ENCODE results near the gene FAM163A. TPM values are rescaled to one million over a fixed set of nuclear protein-coding genes. Genes with fewer than 3 reads are reported as not detected.

Gene FAM163A
- total and polyA plus RNA-seq, 7 experiments from 2014 or later: 0.06 to 0.17 (median 0.14) TPM; not detected in 4

DNA sequence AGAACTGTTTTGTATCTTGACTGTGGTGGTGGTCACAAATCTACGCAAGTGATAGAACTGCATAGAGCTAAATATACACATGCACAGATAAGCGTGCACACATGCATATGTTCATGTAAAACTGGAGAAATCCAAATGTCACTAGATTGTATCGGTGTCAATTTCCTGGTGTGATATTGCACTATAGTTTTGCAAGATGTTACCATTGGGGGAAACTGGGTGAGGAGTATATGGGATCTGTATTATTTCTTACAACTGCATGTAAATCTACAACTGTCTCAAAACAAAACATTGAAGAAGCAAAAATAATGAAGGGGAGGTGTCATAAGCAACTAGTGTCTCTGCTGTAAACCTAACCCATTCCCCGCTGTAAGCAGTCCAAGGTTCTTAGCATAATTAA lies 30.2 kb downstream of the FAM163A start:
- POLR2A ChIA-PET: no interaction called here
- Mint-ChIP-seq H3K36me3 (peaks cover 0 to 9% (median 0%) of the 10 kb centered on the region in 5 donors), H3K4me1 (peaks cover 0 to 2% (median 0%) of the 10 kb centered on the region in 7 donors)

DNA sequence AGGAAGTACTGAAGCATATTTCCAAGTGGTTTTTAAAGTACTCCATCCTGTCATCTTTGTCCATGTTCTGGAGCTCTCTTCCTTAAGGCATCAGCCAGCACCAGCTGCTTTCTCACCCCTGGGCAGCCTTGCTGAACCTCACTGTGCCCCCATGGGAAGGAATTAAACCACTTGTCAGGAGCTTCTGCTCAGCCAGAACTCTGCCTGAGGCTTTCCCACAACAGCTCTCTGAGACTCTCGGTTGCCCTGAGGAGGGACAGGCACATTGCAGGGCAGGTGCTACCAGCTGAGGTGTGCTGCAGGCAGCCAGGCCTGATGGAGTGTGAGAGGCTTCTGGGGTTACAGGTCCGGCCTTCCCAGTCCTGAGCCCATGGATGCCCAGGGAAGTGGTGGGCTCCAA lies 30.9 kb downstream of the FAM163A start:
- no peak overlapping the region for H3K27ac Mint-ChIP-seq
- Histone ChIP-seq H3K9me3 (ENCODE audit: control insufficient read depth in 2 of 3, low read length in 3 of 3) (no peaks in the 10 kb centered on the region), H3K4me3 (ENCODE audit: low read length) (no peak overlapping the region), H3K27ac (ENCODE audit: low read depth, low read length) (no peak overlapping the region), H3K36me3 (ENCODE audit: control insufficient read depth in 2 of 3, insufficient read depth in 3 of 3, low read length in 3 of 3) (no peaks in the 10 kb centered on the region), H3K27me3 (ENCODE audit: control insufficient read depth in 2 of 2, insufficient read depth in 2 of 2, low read length in 2 of 2) (no peaks in the 10 kb centered on the region), H3K4me1 (ENCODE audit: control insufficient read depth in 2 of 2, insufficient read depth in 2 of 2, low read length in 2 of 2) (no peaks in the 10 kb centered on the region)
- H3K27me3 Mint-ChIP-seq: peaks cover 0 to 11% (median 0%) of the 10 kb centered on the region in 5 donors
- intact Hi-C loops (cut with micrococcal nuclease): no loop called here
- DNase-seq: no peak
- no peak for ATAC-seq
- CTCF ChIA-PET: interaction anchor here (0.5 kb wide), 1 partner anchor 363 kb away, joined by 3 read pairs; no protein-coding TSS in a partner anchor
- no peak overlapping the region for H3K4me3 Mint-ChIP-seq
- peaks cover 0 to 2% (median 0%) of the 10 kb centered on the region in 7 donors for H3K4me1 Mint-ChIP-seq
- peaks cover 0 to 11% (median 5%) of the 10 kb centered on the region in 11 donors for H3K9me3 Mint-ChIP-seq
- H3K36me3 Mint-ChIP-seq: peaks cover 0 to 9% (median 0%) of the 10 kb centered on the region in 5 donors
- POLR2A ChIA-PET: no interaction called here

More for the DNA sequence above, 30.2 kb downstream of the FAM163A start:
- Histone ChIP-seq H3K36me3 (ENCODE audit: control insufficient read depth in 2 of 3, insufficient read depth in 3 of 3, low read length in 3 of 3) (no peaks in the 10 kb centered on the region), H3K27me3 (ENCODE audit: control insufficient read depth in 2 of 2, insufficient read depth in 2 of 2, low read length in 2 of 2) (no peaks in the 10 kb centered on the region), H3K9me3 (ENCODE audit: control insufficient read depth in 2 of 3, low read length in 3 of 3) (no peaks in the 10 kb centered on the region), H3K27ac (ENCODE audit: low read depth, low read length) (no peak overlapping the region), H3K4me3 (ENCODE audit: low read length) (no peak overlapping the region), H3K4me1 (ENCODE audit: control insufficient read depth in 2 of 2, insufficient read depth in 2 of 2, low read length in 2 of 2) (no peaks in the 10 kb centered on the region)
- H3K4me3 Mint-ChIP-seq: no peak overlapping the region
- DNase-seq: no peak
- no peak overlapping the region for H3K27ac Mint-ChIP-seq
- CTCF ChIA-PET: interaction anchor here (0.9 kb wide), 1 partner anchor 36 kb away, joined by 3 read pairs; no protein-coding TSS in a partner anchor
- intact Hi-C loops (cut with micrococcal nuclease): no loop called here
- H3K27me3 Mint-ChIP-seq: peaks cover 0 to 11% (median 0%) of the 10 kb centered on the region in 5 donors
- ATAC-seq: no peak
- H3K9me3 Mint-ChIP-seq: peaks cover 0 to 11% (median 5%) of the 10 kb centered on the region in 11 donors

DNA sequence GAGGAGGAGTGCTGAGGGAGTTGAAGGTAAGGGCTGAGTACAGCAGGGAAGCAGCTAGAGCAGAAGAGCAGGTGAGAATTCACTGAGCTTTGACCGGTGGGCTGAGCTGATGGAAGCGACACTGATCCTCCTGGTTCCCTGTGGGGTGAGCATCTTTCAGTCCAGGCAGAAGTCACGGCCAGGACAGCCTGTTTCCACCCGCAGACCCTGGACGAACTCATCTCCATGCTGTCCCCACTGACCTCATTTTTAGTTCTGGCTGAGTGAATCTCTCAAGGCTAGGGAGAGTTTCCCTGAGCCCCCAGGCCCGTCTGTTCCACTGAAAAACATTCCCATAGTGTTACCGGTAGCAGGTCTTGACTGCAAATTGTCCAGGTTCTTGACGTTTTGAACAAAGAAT lies 31.5 kb downstream of the FAM163A start:
- peaks cover 0 to 2% (median 0%) of the 10 kb centered on the region in 7 donors for H3K4me1 Mint-ChIP-seq

DNA sequence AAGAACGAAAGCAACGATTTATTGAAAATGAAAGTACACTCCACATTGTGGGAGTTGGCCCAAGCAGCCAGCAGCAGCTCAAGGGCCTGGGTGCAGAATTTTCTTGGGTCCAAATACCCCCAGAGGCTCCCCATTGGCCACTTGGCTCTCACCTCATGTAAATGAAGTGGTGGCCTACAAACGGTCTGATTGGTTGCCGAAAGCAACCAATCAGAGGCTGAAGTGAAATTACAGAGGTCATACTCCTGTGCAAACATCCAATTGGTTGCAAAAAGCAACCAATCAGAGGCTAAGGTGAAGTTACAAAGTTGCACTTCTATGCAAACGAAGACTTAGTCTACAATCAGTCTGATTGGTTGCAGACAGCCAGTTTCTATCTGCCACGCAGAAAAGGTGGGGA lies 31.9 kb downstream of the FAM163A start:
- Mint-ChIP-seq H3K27ac (no peak overlapping the region), H3K4me3 (no peak overlapping the region), H3K4me1 (peaks cover 0 to 2% (median 0%) of the 10 kb centered on the region in 7 donors), H3K36me3 (peaks cover 0 to 9% (median 0%) of the 10 kb centered on the region in 5 donors), H3K27me3 (peaks cover 0 to 11% (median 0%) of the 10 kb centered on the region in 5 donors), H3K9me3 (peaks cover 0 to 11% (median 5%) of the 10 kb centered on the region in 11 donors)
- H3K4me3 ChIP-seq (ENCODE audit: low read length): no peak overlapping the region
- no peaks in the 10 kb centered on the region for H3K4me1 ChIP-seq (ENCODE audit: control insufficient read depth in 2 of 2, insufficient read depth in 2 of 2, low read length in 2 of 2)
- H3K27me3 ChIP-seq (ENCODE audit: control insufficient read depth in 2 of 2, insufficient read depth in 2 of 2, low read length in 2 of 2): no peaks in the 10 kb centered on the region
- no peak overlapping the region for H3K27ac ChIP-seq (ENCODE audit: low read depth, low read length)
- H3K9me3 ChIP-seq (ENCODE audit: control insufficient read depth in 2 of 3, low read length in 3 of 3): no peaks in the 10 kb centered on the region
- DNase-seq (no peak), ATAC-seq (no peak)
- intact Hi-C loops (cut with micrococcal nuclease): no loop called here
- ChIA-PET CTCF (interaction anchor here (0.6 kb wide), 1 partner anchor 583 kb away, joined by 6 read pairs; no protein-coding TSS in a partner anchor), POLR2A (no interaction called here)
- no peaks in the 10 kb centered on the region for H3K36me3 ChIP-seq (ENCODE audit: control insufficient read depth in 2 of 3, insufficient read depth in 3 of 3, low read length in 3 of 3)

More for the DNA sequence above, 31.5 kb downstream of the FAM163A start:
- Histone ChIP-seq H3K27ac (ENCODE audit: low read depth, low read length) (no peak overlapping the region), H3K4me3 (ENCODE audit: low read length) (no peak overlapping the region), H3K27me3 (ENCODE audit: control insufficient read depth in 2 of 2, insufficient read depth in 2 of 2, low read length in 2 of 2) (no peaks in the 10 kb centered on the region), H3K36me3 (ENCODE audit: control insufficient read depth in 2 of 3, insufficient read depth in 3 of 3, low read length in 3 of 3) (no peaks in the 10 kb centered on the region), H3K4me1 (ENCODE audit: control insufficient read depth in 2 of 2, insufficient read depth in 2 of 2, low read length in 2 of 2) (no peaks in the 10 kb centered on the region), H3K9me3 (ENCODE audit: control insufficient read depth in 2 of 3, low read length in 3 of 3) (no peaks in the 10 kb centered on the region)
- peaks cover 0 to 11% (median 0%) of the 10 kb centered on the region in 5 donors for H3K27me3 Mint-ChIP-seq
- ChIA-PET POLR2A (no interaction called here), CTCF (no interaction called here)
- H3K9me3 Mint-ChIP-seq: peaks cover 0 to 11% (median 5%) of the 10 kb centered on the region in 11 donors
- intact Hi-C loops (cut with micrococcal nuclease): no loop called here
- H3K27ac Mint-ChIP-seq: no peak overlapping the region
- ATAC-seq (no peak), DNase-seq (no peak)
- H3K36me3 Mint-ChIP-seq: peaks cover 0 to 9% (median 0%) of the 10 kb centered on the region in 5 donors
- H3K4me3 Mint-ChIP-seq: no peak overlapping the region

DNA sequence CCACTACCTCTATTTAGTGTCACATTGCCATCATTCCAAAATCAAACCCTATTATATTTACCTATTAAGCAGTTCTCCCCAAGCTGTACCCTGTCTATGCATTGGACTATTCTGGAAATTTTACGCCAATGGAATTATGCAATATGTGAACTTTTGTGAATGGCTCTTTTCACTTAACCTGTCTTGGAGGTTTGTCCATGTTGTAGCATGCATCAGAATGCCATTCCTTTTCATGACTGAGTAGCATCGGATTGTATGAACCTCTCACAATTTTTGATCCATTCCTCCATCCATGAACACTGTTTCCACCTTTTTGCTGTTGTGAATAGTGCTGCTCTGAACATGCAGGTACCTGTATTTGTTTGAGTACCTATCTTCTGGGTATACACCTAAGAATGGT lies 33.7 kb downstream of the FAM163A start:
- Mint-ChIP-seq H3K27ac (no peak overlapping the region), H3K4me1 (no peaks in the 10 kb centered on the region), H3K9me3 (peaks cover 0 to 10% (median 5%) of the 10 kb centered on the region in 11 donors), H3K27me3 (peaks cover 0 to 4% (median 0%) of the 10 kb centered on the region in 5 donors), H3K36me3 (peaks cover 0 to 9% (median 0%) of the 10 kb centered on the region in 5 donors), H3K4me3 (no peak overlapping the region)
- intact Hi-C loops (cut with micrococcal nuclease): no loop called here
- Histone ChIP-seq H3K27me3 (ENCODE audit: control insufficient read depth in 2 of 2, insufficient read depth in 2 of 2, low read length in 2 of 2) (no peaks in the 10 kb centered on the region), H3K9me3 (ENCODE audit: control insufficient read depth in 2 of 3, low read length in 3 of 3) (no peaks in the 10 kb centered on the region), H3K4me3 (ENCODE audit: low read length) (no peak overlapping the region), H3K36me3 (ENCODE audit: control insufficient read depth in 2 of 3, insufficient read depth in 3 of 3, low read length in 3 of 3) (no peaks in the 10 kb centered on the region), H3K4me1 (ENCODE audit: control insufficient read depth in 2 of 2, insufficient read depth in 2 of 2, low read length in 2 of 2) (no peaks in the 10 kb centered on the region), H3K27ac (ENCODE audit: low read depth, low read length) (no peak overlapping the region)
- CTCF ChIA-PET: no interaction called here
- POLR2A ChIA-PET: no interaction called here
- DNase-seq: no peak
- ATAC-seq: no peak

DNA sequence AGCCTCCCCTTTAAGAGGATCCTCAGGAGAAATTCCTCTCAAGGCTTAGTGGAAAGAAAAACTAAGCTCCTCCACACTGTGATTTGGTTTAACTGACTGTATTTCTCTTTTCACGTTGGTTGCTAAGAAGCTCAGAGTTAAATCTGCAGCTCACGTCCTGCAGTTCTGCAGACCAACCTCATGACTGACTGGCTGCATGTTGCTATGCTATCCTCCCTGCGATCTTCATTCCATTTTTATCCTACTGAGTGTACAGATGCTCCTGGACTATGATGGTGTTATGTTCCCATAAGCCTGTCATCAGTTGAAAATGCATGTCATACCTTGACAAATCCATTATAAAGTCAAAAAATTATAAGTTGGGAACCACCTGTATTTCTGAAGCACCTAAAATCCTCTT lies 34.6 kb downstream of the FAM163A start:
- ChIA-PET POLR2A (no interaction called here), CTCF (no interaction called here)
- intact Hi-C loops (cut with micrococcal nuclease): no loop called here

DNA sequence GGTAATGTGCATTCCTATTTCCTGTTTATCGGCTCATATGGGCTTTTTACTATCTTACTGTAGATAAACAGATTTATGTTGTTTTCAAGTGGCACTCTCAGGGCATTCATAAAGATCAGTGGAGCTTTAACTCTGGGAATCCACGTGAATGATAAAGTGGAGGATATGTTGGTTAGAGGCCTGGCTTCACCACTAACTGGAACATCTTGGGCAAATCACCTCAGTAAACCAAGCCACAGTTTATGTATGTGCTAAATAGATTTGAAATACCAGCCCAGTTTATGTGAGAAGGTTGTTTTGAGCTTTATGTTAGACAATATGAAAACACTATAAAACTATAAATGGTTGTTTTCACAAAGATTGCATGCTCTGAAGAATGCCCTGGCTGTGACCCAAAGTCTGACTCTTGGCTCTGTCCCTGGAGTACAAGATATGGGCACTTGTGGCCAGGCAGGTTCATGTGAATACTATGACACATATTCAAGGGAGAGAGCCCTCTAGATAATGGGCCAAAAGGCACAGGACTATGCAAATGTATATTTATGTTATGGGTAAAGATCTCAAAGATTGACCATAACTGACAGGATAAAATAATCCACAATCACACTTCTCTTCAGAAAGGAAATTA lies 36.7 kb downstream of the FAM163A start:
- H3K9me3 ChIP-seq (ENCODE audit: control insufficient read depth in 2 of 3, low read length in 3 of 3): no peaks in the 10 kb centered on the region
- no peak overlapping the region for H3K27ac Mint-ChIP-seq
- H3K4me3 Mint-ChIP-seq: no peak overlapping the region
- H3K36me3 ChIP-seq (ENCODE audit: control insufficient read depth in 2 of 3, insufficient read depth in 3 of 3, low read length in 3 of 3): no peaks in the 10 kb centered on the region
- no peak overlapping the region for H3K4me3 ChIP-seq (ENCODE audit: low read length)
- intact Hi-C loops (cut with micrococcal nuclease): no loop called here
- H3K36me3 Mint-ChIP-seq: no peaks in the 10 kb centered on the region
- H3K27me3 Mint-ChIP-seq: peaks cover 0 to 5% (median 0%) of the 10 kb centered on the region in 5 donors
- CTCF ChIA-PET: interaction anchor here (1.0 kb wide), 1 partner anchor 30 kb away, joined by 4 read pairs; no protein-coding TSS in a partner anchor
- POLR2A ChIA-PET: no interaction called here
- no peaks in the 10 kb centered on the region for H3K4me1 Mint-ChIP-seq
- H3K27ac ChIP-seq (ENCODE audit: low read depth, low read length): no peak overlapping the region
- no peaks in the 10 kb centered on the region for H3K27me3 ChIP-seq (ENCODE audit: control insufficient read depth in 2 of 2, insufficient read depth in 2 of 2, low read length in 2 of 2)
- H3K9me3 Mint-ChIP-seq: no peaks in the 10 kb centered on the region
- H3K4me1 ChIP-seq (ENCODE audit: control insufficient read depth in 2 of 2, insufficient read depth in 2 of 2, low read length in 2 of 2): no peaks in the 10 kb centered on the region
- ATAC-seq (no peak), DNase-seq (no peak)

More for the DNA sequence above, 34.6 kb downstream of the FAM163A start:
- Histone ChIP-seq H3K27ac (ENCODE audit: low read depth, low read length) (no peak overlapping the region), H3K4me1 (ENCODE audit: control insufficient read depth in 2 of 2, insufficient read depth in 2 of 2, low read length in 2 of 2) (no peaks in the 10 kb centered on the region), H3K4me3 (ENCODE audit: low read length) (no peak overlapping the region), H3K27me3 (ENCODE audit: control insufficient read depth in 2 of 2, insufficient read depth in 2 of 2, low read length in 2 of 2) (no peaks in the 10 kb centered on the region), H3K9me3 (ENCODE audit: control insufficient read depth in 2 of 3, low read length in 3 of 3) (no peaks in the 10 kb centered on the region), H3K36me3 (ENCODE audit: control insufficient read depth in 2 of 3, insufficient read depth in 3 of 3, low read length in 3 of 3) (no peaks in the 10 kb centered on the region)
- Mint-ChIP-seq H3K9me3 (peaks cover 0 to 7% (median 4%) of the 10 kb centered on the region in 11 donors), H3K27me3 (no peaks in the 10 kb centered on the region), H3K27ac (peak overlapping the region in 1 of 9 donors; percentile 38), H3K4me3 (no peak overlapping the region), H3K36me3 (peaks cover 0 to 1% (median 0%) of the 10 kb centered on the region in 5 donors), H3K4me1 (no peaks in the 10 kb centered on the region)
- DNase-seq: no peak
- ATAC-seq: no peak

Measured in naive thymus-derived CD4-positive, alpha-beta T cell (primary cell).